Measurements from ENCODE around the gene AFAP1. TPM values are rescaled to one million over a fixed set of nuclear protein-coding genes. Genes with fewer than 3 reads are reported as not detected.

The AFAP1 gene
- polyA plus RNA-seq, 1 donor (not counting 4 experiments of a cell fraction or from before 2014, with no cell fraction given), result 7.6 TPM

- H4K20me1 ChIP-seq (ENCODE audit: control insufficient read depth, extremely low read depth, insufficient read depth, low read length), result peaks cover 2% of the 10 kb centered on the region
- peaks cover 8% of the 10 kb centered on the region for H3K79me2 ChIP-seq (ENCODE audit: control insufficient read depth, insufficient read depth, low read length)
- H2AFZ ChIP-seq (ENCODE audit: control insufficient read depth, low read length), result no peak overlapping the region
- H3K27me3 ChIP-seq (ENCODE audit: control insufficient read depth, extremely low read depth, insufficient read depth, low read length), result no peaks in the 10 kb centered on the region
- H3K4me3 ChIP-seq (ENCODE audit: control insufficient read depth in 2 of 3, extremely low read depth in 1 of 3, insufficient read depth in 2 of 3, low read depth in 1 of 3, low read length in 3 of 3), result no peak overlapping the region
- H3K36me3 ChIP-seq (ENCODE audit: control insufficient read depth in 2 of 2, extremely low read depth in 1 of 2, insufficient read depth in 2 of 2, low read length in 2 of 2), result peaks cover 5 to 9% of the 10 kb centered on the region in 2 experiments
- DNase-seq (ENCODE audit: low read depth, low spot score), result no peak
- peaks cover 8% of the 10 kb centered on the region for H3K4me1 ChIP-seq (ENCODE audit: control insufficient read depth, extremely low read depth, insufficient read depth, low read length)
- no peak overlapping the region for H3K9ac ChIP-seq (ENCODE audit: control insufficient read depth, extremely low read depth, insufficient read depth, low read length)
- peak; percentile 100 for FAIRE-seq
- H3K9me3 ChIP-seq (ENCODE audit: control insufficient read depth, low read depth, low read length), result peaks cover 2% of the 10 kb centered on the region
- TF ChIP-seq EZH2 (IDR thresholded peaks at IDR 0.05; ENCODE audit: low read length) (no peak), CTCF (optimal IDR thresholded peaks at IDR 0.05 in 1 of 3, IDR thresholded peaks at IDR 0.05 in 1 of 3, conservative IDR thresholded peaks at IDR 0.05 in 1 of 3; ENCODE audit: extremely low read depth in 1 of 3, insufficient read depth in 2 of 3, low read length in 3 of 3) (no peak)
- no peak overlapping the region for H3K27ac ChIP-seq (ENCODE audit: control insufficient read depth, insufficient read depth, low read length)
- no peak overlapping the region for H3K4me2 ChIP-seq (ENCODE audit: control insufficient read depth, extremely low read depth, insufficient read depth, low read depth, low read length)
- dilution Hi-C loops (cut with MboI; ENCODE audit: extremely low pct_ligation_motif_present, low sequenced_read_pairs), result no loop called here
- H3K9me1 ChIP-seq (ENCODE audit: control insufficient read depth, extremely low read depth, insufficient read depth, low read length), result no peaks in the 10 kb centered on the region
These were observed 75.6 kb downstream of the AFAP1 start for GRCh38 chr4:7863911-7864681.

- dilution Hi-C loops (cut with MboI; ENCODE audit: extremely low pct_ligation_motif_present, low sequenced_read_pairs), result no loop called here
- Histone ChIP-seq H3K27me3 (ENCODE audit: control insufficient read depth, extremely low read depth, insufficient read depth, low read length) (no peaks in the 10 kb centered on the region), H4K20me1 (ENCODE audit: control insufficient read depth, extremely low read depth, insufficient read depth, low read length) (peaks cover 2% of the 10 kb centered on the region), H3K9ac (ENCODE audit: control insufficient read depth, extremely low read depth, insufficient read depth, low read length) (no peak overlapping the region), H3K9me1 (ENCODE audit: control insufficient read depth, extremely low read depth, insufficient read depth, low read length) (no peaks in the 10 kb centered on the region), H3K27ac (ENCODE audit: control insufficient read depth, insufficient read depth, low read length) (no peak overlapping the region), H3K4me3 (ENCODE audit: control insufficient read depth in 2 of 3, extremely low read depth in 1 of 3, insufficient read depth in 2 of 3, low read depth in 1 of 3, low read length in 3 of 3) (no peak overlapping the region), H2AFZ (ENCODE audit: control insufficient read depth, low read length) (no peak overlapping the region), H3K4me1 (ENCODE audit: control insufficient read depth, extremely low read depth, insufficient read depth, low read length) (peaks cover 5% of the 10 kb centered on the region), H3K9me3 (ENCODE audit: control insufficient read depth, low read depth, low read length) (peaks cover 2% of the 10 kb centered on the region), H3K36me3 (ENCODE audit: control insufficient read depth in 2 of 2, extremely low read depth in 1 of 2, insufficient read depth in 2 of 2, low read length in 2 of 2) (peaks cover 2 to 4% of the 10 kb centered on the region in 2 experiments), H3K79me2 (ENCODE audit: control insufficient read depth, insufficient read depth, low read length) (peaks cover 8% of the 10 kb centered on the region), H3K4me2 (ENCODE audit: control insufficient read depth, extremely low read depth, insufficient read depth, low read depth, low read length) (no peak overlapping the region)
- no peak for TF ChIP-seq EZH2 (IDR thresholded peaks at IDR 0.05; ENCODE audit: low read length)
- no peak for TF ChIP-seq CTCF (optimal IDR thresholded peaks at IDR 0.05 in 1 of 3, IDR thresholded peaks at IDR 0.05 in 1 of 3, conservative IDR thresholded peaks at IDR 0.05 in 1 of 3; ENCODE audit: extremely low read depth in 1 of 3, insufficient read depth in 2 of 3, low read length in 3 of 3)
- DNase-seq (ENCODE audit: low read depth, low spot score) (no peak), FAIRE-seq (no peak)
These were observed 77.0 kb downstream of the AFAP1 start for GRCh38 chr4:7862561-7863192.
